CD4-positive, alpha-beta T cell treated with Interleukin-12 subunit alpha and Interleukin-12 subunit beta, for 1 hour (primary cell): ENCODE results near the gene TRAF5.
"Not testable (repeated sequence)": the region's sequence is repeated elsewhere in the genome, so short reads cannot be mapped to it uniquely, and the experiment has no call there.

ENCODE experiments used
- DNase-seq: peaks from one replicate; pipeline ENCODE4 v3.0.0-alpha.2; 2020

The TRAF5 gene

DNA sequence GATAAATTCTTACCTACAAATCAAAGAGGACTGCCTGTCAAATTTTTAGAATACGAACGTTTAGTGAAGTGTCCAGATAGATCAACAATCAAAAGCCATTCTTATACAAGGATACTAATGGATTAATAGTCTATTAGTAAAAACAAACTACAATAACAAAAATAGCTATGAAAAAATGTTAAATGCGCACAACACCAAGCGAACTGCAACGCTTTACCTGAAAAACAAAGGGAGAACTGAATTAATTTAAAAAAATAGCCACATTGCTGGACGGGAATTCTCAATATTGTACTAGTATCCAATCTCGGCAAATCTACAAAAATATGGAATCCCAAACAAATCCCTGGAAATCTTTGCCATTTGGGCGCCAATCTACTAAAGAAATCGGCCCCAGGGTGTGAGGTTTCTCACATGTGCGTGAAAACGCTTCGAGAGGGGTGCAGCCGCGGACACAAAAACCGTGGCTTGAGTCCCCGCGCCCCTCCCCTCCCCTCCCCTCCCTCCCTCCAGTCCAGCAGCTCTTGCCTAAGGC lies 55.6 kb downstream of the TRAF5 start:
- peak; percentile 2 for DNase-seq

DNA sequence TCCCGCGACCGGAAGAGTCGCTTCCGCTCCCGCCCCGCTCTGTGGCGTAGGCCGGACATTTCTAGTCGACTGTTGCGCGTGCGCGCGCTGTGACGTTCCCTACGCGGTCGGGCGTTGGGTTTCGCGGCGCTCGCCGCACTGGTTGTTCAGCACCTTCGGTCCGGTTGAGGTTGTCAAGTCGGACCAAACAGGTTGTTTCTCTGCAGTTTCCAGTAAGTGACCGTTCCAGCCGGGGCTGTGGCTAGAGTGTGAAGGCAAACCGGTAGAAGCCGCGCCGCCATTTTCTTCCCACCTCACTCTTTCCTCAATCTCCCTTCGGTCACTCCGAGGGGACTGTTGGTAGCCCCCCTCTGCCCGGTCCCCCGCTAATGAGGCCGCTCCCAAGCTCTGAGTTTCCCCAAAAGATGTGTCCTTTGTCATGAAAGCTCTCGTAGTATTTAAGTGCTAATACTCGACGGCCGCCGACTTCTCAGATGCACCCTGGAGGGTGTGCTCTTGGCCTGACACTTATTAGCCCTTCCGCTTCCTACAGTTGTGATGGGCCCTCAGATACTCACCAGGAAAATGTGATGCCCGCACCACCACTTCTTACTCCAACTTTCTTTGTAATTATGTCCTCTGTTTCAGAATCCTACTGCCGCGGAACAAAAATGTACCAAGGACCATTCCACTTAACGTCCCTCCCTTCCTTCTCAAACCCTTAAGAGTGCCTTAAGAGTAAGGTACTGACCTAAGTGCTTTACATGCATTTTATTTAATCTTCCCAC lies 56.3 kb downstream of the TRAF5 start:
- peak; percentile 81 for DNase-seq

DNA sequence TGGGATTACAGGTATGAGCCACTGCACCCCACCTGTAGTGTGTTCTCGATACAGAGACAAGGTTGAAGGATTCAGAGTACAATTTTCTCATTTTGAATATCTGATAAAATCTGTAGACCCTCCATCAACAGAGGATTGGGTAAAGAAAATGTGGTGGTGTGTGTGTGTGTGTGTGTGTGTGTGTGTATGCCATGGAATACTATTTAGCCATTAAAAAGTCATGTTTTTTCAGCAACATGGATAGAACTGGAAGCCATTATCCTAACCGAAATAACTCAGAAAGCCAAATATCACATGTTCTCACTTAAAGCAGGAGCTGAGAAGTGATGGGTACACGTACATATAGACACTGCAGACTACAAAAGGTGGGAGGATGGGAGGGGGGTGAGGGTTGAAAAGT lies 57.9 kb downstream of the TRAF5 start:
- DNase-seq, result no peak

DNA sequence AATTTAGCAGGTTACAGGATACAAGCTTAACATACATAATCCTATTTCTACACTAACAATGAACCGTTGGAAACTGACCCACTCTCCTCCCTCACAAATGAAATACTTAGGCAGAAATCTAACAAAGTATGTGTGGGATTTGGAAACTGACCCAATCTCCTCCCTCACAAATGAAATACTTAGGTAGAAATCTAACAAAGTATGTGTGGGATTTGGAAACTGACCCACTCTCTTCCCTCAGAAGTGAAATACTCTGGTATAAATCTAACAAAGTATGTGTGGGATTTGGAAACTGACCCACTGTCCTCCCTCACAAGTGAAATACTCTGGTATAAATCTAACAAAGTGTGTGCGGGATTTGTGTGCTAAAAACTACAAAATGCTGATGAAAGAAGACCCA lies 60.3 kb downstream of the TRAF5 start:
- no peak for DNase-seq

DNA sequence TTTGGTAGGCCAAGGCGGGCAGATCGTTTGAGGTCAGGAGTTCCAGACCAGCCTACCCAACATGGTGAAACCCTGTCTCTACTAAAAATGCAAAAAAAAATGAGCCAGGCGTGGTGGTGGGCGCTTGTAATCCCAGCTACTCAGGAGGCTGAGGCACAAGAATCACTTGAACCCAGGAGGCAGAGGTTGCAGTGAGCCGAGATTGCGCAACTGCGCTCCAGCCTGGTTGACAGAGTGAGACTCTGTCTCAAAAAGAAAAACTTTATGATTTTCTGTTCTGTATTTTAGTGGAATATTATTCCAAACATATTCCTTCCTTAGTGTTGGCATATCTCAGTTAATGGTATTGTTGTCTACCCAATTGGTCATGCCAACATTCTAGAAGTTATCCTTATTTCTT lies 64.2 kb downstream of the TRAF5 start:
- not testable (repeated sequence) for DNase-seq

DNA sequence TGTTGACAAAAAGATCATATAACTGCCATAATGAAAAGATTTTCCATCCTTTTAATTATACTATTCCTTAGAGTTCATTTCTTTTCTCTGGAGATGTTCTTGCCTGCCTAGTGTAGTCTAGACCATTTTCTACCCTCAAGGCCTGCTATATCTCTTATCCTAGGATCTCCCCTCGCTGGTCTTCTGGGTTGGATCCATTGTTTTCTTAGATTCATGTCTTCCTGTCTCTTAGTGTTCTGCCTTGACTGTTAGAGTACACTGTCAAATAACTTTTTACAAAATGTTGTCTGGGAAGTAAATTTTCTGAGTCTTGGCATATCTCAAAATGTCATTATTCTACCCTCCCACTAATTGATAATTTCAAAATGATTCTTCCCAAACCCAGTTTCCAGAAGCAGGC lies 66.6 kb downstream of the TRAF5 start:
- DNase-seq, result no peak

DNA sequence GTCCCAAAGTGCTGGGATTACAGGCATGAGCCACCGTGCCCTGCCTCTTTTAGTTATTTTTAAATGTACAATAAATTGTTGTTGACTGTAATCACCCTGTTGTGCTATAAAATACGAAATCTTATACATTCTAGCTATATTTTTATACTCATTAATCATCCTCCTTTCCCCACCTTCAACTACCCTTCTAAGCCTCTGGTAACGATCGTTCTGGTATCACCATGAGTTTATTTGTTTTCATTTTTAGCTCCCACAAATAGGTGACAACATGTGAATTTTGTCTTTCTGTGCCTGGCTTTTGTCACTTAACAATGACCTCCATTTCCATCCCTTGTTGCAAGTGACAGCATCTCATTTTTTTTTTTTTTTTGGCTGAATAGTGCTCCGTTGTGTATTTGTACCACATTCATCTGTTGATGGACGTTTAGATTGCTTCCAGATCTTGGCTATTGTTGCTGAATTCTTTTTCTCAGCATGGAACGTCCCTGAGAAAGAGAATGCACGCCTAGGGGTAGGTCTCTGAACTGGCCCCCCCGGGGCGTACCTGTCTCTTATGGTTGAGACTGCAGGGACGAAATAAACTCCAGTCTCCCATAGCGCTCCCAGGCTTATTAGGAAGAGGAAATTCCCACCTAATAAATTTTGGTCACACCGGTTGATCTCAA lies 71.8 kb downstream of the TRAF5 start:
- not testable (repeated sequence) for DNase-seq

DNA sequence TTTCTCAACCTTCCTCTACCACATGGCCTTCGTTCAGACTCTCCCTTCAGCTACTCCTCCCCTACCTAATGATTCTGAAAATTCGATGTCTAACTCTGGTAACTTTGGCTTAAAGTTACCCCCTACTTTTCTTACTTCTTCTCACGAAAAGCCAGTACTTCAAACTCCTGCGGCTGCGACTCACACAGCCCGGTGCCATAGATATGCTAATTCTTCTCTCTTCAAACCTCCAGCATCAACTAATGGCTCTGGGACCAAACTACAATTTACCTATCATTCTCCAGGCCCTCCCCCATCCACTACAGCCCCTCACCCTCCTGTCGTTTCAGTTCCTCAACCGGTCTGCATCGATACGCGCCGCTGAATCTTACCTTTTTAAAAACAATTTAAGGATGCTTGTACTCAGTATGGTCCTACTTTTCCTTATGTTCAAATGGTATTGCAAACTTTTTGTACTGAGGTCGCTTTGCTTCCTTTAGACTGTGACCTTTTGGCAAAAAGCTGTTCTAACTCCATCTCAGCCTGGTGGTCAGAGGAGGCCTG lies 73.3 kb downstream of the TRAF5 start:
- not testable (repeated sequence) for DNase-seq

DNA sequence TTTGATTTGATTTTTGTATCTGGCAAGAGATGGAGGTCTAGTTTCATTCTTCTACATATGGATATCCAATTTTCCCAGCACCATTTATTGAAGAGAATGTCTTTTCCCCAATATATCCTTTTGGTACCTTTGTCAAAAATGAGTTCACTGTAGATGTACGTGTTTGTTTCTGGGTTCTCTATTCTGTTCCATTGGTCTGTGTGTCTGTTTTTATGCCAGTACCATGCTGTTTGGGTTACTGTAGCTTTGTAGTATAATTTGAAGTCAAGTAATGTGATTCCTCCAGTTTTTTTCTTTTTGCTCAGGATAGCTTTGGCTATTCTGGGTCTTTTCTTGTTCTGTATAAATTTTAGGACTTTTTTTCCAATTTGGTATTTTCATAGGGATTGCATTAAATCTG lies 75.1 kb downstream of the TRAF5 start:
- not testable (repeated sequence) for DNase-seq

DNA sequence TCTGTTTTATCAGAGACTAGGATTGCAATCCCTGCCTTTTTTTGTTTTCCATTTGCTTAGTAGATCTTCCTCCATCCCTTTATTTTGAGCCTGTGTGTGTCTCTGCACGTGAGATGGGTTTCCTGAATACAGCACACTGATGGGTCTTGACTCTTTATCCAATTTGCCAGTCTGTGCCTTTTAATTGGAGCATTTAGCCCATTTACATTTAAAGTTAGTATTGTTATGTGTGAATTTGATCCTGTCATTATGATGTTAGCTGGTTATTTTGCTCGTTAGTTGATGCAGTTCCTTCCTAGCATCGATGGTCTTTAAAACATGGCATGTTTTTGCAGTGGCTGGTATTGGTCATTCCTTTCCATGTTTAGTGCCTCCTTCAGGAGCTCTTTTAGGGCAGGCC lies 79.5 kb downstream of the TRAF5 start:
- not testable (repeated sequence) for DNase-seq

DNA sequence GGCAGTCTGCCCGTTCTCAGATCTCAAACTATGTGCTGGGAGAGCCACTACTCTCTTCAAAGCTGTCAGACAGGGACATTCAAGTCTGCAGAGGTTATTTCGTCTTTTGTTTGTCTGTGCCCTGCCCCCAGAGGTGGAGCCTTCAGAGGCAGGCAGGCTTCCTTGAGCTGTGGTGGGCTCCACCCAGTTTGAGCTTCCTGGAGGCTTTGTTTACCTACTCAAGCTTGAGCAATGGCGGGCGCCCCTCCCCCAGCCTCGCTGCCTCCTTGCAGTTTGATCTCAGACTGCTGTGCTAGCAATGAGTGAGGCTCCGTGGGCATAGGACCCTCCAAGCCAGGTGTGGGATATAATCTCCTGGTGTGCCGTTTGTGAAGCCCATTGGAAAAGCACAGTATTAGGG lies 81.1 kb downstream of the TRAF5 start:
- DNase-seq, result peak; percentile 5

DNA sequence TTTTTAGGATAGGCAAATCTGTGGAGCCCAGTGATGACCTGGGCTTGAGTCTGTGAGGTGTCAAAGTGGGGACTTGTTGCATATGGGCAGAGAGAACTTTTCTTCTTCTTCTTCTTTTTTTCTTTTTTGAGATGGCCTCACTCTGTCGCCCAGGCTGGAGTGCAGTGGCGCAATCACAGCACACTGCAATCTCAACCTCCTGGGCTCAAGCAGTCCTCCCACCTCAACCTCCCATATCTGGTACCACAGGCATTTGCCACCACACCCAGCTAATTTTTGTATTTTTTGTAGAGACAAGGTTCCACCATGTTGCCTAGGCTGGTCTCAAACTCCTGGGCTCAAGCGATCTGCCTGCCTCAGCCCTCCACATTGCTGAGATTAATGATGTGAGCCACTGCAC lies 85.0 kb downstream of the TRAF5 start:
- DNase-seq, result no peak

DNA sequence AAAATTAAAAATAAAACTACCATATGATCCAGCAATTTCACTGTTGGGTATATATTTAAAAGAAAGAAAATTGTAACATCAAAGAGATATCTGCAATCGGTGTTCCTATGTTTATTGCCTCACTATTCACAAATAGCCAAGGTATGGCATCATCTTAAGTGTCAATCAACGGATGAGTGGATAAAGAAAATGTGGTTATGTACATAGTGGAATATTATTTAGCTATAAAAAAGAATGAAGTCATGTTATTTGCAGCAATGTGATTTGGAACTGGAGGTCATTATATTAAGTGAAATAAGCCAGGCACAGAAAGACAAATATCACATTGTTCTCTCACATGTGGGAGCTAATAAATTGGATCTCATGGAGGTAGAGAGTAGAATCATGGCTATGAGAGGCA lies 89.1 kb downstream of the TRAF5 start:
- DNase-seq, result no peak

DNA sequence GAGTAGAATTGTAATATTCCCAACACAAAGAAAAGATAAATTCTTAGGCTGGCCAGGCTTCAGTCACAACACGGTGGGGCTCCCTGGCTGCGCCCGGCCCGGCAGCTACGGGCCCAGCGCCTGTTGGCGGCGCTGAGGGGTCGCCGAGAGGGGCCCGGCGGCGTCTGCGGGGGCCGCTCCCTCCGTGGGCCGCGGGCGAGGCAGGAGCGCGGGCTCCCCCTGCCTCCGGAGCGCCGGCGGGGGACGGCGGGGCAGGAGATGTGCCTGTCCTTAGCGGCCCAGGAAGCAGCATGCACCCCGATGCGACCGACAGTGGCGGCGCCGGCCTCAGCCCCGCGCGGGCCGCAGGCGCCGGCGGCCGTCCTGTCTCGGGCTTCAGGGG lies 89.6 kb downstream of the TRAF5 start:
- DNase-seq, result peak; percentile 13

DNA sequence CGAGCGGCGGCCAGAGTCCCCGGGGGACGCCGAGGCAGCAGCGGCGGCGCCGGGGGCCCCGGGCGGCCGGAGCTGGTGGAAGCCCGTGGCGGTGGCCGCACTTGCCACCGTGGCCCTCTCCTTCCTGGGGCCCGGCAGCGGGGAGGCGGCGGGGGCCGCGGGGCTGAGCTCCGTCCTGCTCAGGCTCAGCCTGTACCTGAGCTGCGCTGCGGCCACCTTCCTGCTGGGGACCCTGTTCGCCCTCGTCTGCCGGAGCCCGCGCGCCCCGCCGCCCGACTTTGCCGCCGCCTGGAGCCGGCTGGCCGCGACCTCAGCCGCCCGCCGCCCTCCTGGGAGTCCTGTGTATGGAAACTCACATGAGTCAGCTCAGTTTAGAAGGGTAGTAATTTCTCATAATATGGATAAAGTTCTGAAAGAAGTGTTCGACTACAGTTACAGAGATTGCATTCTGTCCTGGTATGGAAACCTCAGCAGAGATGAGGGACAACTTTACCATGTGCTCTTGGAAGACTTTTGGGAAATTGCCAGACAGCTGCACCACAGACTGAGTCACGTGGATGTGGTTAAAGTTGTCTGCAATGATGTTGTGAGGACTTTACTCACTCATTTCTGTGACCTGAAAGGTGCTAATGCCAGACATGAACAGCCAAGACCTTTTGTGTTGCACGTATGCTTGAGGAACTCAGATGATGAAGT lies 90.1 kb downstream of the TRAF5 start:
- DNase-seq, result peak; percentile 29

DNA sequence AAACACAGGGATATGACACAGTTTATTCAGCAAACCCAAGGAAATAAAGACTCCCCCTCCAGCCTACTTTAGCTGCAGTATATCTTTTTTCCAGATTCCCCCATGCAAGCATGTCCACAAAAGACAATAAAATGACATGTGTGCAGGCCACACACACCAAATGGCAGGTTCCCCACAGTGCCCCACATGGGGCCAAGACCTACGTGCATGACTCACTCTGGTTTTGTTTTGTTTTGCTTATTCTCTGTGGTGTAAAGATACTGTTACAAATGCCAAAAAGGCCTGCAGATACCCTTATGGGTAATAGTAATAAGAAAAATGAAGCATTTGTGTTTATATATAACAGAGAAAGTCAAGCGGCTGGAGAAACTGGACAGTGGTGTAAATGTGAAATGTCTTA lies 93.8 kb downstream of the TRAF5 start:
- DNase-seq, result no peak

DNA sequence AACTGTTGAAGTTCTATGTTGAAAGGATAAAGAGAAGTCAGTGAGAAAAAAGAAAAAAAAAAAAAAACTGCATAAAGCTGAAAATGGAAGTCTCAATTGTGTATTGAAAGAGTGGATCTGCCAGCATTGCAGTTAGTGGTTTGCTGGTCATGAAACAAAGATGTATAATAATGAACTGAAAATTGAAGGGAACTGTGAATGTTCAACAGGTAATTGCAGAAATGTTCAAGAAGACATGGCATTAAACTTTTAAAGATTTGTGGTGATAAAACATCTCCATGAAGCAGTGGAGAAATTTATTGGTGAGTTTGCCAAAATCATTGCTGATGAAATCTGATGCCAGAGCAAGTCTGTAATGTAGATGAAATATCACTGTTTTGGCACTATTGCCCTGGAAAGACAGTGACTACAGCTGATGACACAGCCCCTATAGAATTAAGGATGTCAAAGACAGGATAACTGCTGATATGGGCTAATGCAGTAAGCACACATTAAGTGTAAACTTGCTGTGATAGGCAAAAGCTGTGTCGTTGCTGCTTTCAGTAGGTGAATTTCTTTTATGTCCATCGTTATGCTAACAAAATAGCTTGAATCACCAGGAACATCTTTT lies 94.3 kb downstream of the TRAF5 start:
- DNase-seq, result no peak

DNA sequence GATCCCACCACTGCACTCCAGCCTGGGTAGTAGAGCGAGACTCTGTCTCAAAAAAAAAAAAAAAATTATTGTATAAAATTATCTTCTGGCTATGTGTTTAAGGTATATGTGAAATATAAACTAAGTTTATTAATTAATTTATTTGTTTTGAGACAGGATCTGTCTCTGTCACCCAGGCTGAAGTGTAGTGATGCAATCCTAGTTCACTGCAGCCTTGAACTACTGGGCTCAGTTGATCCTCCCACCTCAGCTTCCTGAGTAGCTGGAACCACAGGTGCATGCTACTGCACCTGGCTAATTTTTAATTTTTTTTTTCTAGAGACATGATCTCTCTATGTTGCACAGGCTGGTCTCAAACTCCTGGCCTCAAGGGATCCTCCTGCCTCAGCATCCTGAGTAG lies 97.4 kb downstream of the TRAF5 start:
- no peak for DNase-seq
